Muscle of leg (tissue), 11 donors: ENCODE measurements around the gene IL17RB. TPM values are rescaled to one million over a fixed set of nuclear protein-coding genes. Genes with fewer than 3 reads are reported as not detected.

ENCODE experiments used
- DNase-seq: peaks from one replicate; pipeline ENCODE4 v3.0.0; 2013
- H3K27ac ChIP-seq: one replicate; pipeline ENCODE4 v1.5.1; 2013; ENCODE audit warnings: mild to moderate bottlenecking, low read length, control low read depth
- H3K27me3 ChIP-seq: one replicate; pipeline ENCODE4 v1.6.1; 2013; ENCODE audit warnings: low read length; ENCODE audit not compliant: control insufficient read depth, insufficient read depth
- H3K36me3 ChIP-seq: one replicate; pipeline ENCODE4 v1.6.1; 2013; ENCODE audit warnings: low read length; ENCODE audit not compliant: control insufficient read depth, insufficient read depth
- H3K4me1 ChIP-seq: one replicate; pipeline ENCODE4 v1.6.1; 2013; ENCODE audit warnings: low read length; ENCODE audit not compliant: control insufficient read depth, insufficient read depth
- H3K4me3 ChIP-seq: one replicate; pipeline ENCODE4 v1.5.1; 2013; ENCODE audit warnings: low read length, control low read depth
- H3K9me3 ChIP-seq: replicated peaks from 2 replicates; pipeline ENCODE4 v1.6.1; 2013; ENCODE audit warnings: low read depth, low read length; ENCODE audit not compliant: control insufficient read depth
- WGBS: methylation state at CpG from one replicate; pipeline ENCODE4 v1.1.5; 2013; ENCODE audit warnings: missing lambda C conversion rate; ENCODE audit not compliant: insufficient coverage; 5-methylcytosine and 5-hydroxymethylcytosine counted together
- polyA plus RNA-seq, 8 donors: library from polyadenylated mRNA; unstranded; fragments of 120-200 nt; gene quantifications; one replicate each; pipeline versions ENCODE4 v1.2.1 to v1.2.3, GENCODE V29; 2013; ENCODE audit warnings: inconsistent platforms in 1 of 8, low replicate concordance in 1 of 8; ENCODE audit not compliant: insufficient read length in 8 of 8, insufficient read depth in 1 of 8
- total RNA-seq: library from RNA; stranded (reverse); fragments of 120-200 nt; gene quantifications from one replicate; pipeline ENCODE4 v1.2.4, GENCODE V29; 2013

The IL17RB gene
- total and polyA plus RNA-seq, 9 donors, result 0.93 to 4.5 (median 3.4) TPM

DNA sequence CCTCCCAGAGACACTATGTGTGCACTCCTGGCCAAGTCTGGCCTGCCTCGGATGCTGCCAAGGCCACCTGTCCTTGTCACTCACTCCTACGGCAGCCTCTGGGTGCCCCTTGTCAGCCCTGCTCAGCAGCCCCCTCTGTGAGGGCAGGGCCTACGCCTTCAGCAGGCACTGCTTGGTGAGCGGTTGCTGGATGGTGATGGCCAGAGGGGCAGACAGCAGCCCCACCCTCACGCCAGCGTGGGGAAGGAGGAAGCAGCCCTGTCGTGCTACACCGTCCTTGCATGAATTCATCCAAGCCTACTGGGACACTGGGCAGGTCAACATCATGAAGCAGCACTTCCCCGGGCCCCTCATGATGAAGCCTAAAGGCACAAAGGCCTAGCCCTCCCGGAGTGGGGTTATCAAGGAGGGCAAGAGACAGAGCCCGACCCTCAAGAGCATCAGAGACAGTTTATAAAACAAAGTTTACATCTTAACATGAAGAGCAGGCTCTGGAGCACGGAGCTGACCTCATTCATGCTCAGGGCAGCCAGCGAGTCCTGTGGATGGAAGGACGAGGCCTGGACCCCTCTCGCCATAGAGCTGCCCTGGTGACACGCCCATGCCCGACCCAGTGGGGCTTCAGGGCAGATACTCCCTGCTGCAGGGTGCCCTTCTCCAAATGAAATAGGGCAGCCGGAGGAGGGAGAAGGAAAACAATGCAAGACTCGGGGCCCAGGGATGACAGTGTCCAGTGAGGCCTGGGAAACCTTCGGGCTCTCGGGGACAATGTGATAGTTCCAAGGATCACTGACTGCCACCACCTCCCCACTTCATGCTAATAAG is 25.4 kb upstream of the IL17RB start:
- Histone ChIP-seq H3K9me3 (no peaks in the 10 kb centered on the region), H3K27me3 (no peaks in the 10 kb centered on the region), H3K36me3 (no peaks in the 10 kb centered on the region), H3K4me3 (no peak overlapping the region), H3K27ac (peak overlapping the region; percentile 20), H3K4me1 (peaks cover 28% of the 10 kb centered on the region)
- WGBS, result 80% methylated on average over 18 of the region's 21 CpGs
- peak; percentile 79 for DNase-seq

- 56% methylated on average over 1 of the region's 5 CpGs for WGBS
- Histone ChIP-seq H3K36me3 (no peaks in the 10 kb centered on the region), H3K4me3 (no peak overlapping the region), H3K27ac (peak overlapping the region; percentile 20), H3K9me3 (no peaks in the 10 kb centered on the region), H3K4me1 (peaks cover 28% of the 10 kb centered on the region), H3K27me3 (no peaks in the 10 kb centered on the region)
- DNase-seq, result peak; percentile 33
These were observed 24.7 kb upstream of the IL17RB start for GRCh38 chr3:53821631-53822121.

DNA sequence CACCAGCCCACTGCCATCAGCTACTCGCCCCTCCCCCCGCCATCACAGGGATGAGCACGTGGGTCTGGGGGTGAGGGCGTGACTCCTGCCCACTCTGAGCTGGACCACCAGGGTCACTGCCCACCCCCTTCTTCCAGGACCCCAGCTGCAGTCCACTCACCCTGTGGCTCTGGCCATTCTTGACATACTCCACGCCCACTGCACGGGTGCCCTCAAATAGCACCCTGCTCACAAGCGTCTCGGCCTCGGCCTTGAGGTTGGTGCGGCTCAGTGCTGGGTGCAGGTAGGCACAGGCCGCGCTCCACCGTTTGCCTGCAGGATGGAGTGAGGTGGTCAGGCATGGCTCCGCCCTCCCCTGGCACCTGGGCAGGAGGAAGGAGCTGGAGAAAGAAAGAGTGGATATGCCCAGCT is 24.0 kb upstream of the IL17RB start:
- WGBS, result 93% methylated on average over 12 of the region's 14 CpGs

DNA sequence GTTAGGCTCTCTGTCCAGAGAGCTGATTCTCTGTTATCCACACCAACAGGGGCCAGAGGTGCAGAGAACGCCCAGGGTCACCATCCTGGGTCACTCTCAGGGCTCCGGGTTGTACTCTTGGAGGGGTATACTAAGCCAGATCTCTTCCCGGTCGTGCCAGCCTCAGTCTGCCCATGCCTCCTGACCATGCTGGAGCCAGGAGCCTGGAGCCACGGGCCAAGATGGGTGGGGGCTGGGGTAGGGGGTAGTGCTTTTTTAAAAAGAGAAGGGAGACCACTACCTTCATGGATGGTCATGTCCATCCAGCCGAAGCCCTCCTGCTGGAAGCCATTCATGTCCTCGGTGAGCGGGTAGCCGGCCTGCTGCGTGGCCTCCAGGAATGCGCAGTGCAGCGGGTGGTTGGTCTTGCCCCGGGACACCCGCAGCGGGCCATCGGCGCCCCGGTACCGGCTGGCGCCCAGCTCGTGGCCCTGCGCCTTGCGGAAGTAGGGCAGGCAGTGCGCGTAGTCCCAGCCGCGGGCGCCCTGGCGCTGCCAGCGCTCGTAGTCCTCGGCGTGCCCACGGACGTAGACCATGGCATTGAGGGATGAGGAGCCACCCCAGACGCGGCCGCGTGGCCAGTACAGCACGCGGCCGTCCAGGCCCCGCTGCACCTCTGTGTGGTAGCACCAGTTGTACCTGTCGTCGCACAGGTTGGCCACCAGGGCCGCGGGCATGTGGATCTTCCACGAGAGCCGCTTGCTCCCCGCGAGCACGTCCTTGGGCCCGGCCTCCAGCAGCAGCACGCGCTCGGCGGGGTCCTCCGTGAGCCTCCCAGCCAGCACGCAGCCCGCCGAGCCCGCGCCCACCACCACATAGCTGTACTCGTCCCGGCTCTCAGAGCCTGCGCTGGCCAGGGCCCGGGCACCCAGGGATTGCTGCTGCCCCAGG is 23.1 kb upstream of the IL17RB start:
- DNase-seq, result no peak
- no peak overlapping the region for H3K4me3 ChIP-seq
- H3K4me1 ChIP-seq, result peaks cover 28% of the 10 kb centered on the region
- H3K27ac ChIP-seq, result no peak overlapping the region
- H3K27me3 ChIP-seq, result no peaks in the 10 kb centered on the region
- WGBS, result 96% methylated on average over 66 of the region's 67 CpGs
- no peaks in the 10 kb centered on the region for H3K9me3 ChIP-seq
- no peaks in the 10 kb centered on the region for H3K36me3 ChIP-seq

More for the DNA sequence above, 24.0 kb upstream of the IL17RB start:
- DNase-seq, result no peak
- no peaks in the 10 kb centered on the region for H3K9me3 ChIP-seq
- no peak overlapping the region for H3K27ac ChIP-seq
- H3K4me3 ChIP-seq, result no peak overlapping the region
- H3K4me1 ChIP-seq, result peaks cover 28% of the 10 kb centered on the region
- no peaks in the 10 kb centered on the region for H3K27me3 ChIP-seq
- no peaks in the 10 kb centered on the region for H3K36me3 ChIP-seq

- no peak for DNase-seq
- Histone ChIP-seq H3K36me3 (no peaks in the 10 kb centered on the region), H3K27me3 (no peaks in the 10 kb centered on the region), H3K4me3 (no peak overlapping the region), H3K27ac (no peak overlapping the region), H3K9me3 (no peaks in the 10 kb centered on the region), H3K4me1 (peaks cover 28% of the 10 kb centered on the region)
- WGBS, result 35% methylated on average over 5 of the region's 10 CpGs
These were observed 22.3 kb upstream of the IL17RB start for GRCh38 chr3:53823956-53824657.

- peaks cover 25% of the 10 kb centered on the region for H3K4me1 ChIP-seq
- no peaks in the 10 kb centered on the region for H3K27me3 ChIP-seq
- H3K4me3 ChIP-seq, result no peak overlapping the region
- DNase-seq, result no peak
- no peaks in the 10 kb centered on the region for H3K36me3 ChIP-seq
- H3K27ac ChIP-seq, result no peak overlapping the region
- no peaks in the 10 kb centered on the region for H3K9me3 ChIP-seq
- WGBS, result 78% methylated on average over 1 of the region's 4 CpGs
These were observed 21.6 kb upstream of the IL17RB start for GRCh38 chr3:53824795-53825194.

- Histone ChIP-seq H3K9me3 (no peaks in the 10 kb centered on the region), H3K27me3 (no peaks in the 10 kb centered on the region), H3K4me1 (peaks cover 14% of the 10 kb centered on the region), H3K36me3 (no peaks in the 10 kb centered on the region), H3K4me3 (no peak overlapping the region), H3K27ac (no peak overlapping the region)
- WGBS, result no CpG with 5 or more reads among the region's 1 CpG
- DNase-seq, result no peak
These were observed 20.3 kb upstream of the IL17RB start for GRCh38 chr3:53826048-53826447.

GRCh38 chr3:53828581-53828980 is 17.8 kb upstream of the IL17RB start:
- WGBS, result no CpG with 5 or more reads among the region's 1 CpG
- no peaks in the 10 kb centered on the region for H3K4me1 ChIP-seq

DNA sequence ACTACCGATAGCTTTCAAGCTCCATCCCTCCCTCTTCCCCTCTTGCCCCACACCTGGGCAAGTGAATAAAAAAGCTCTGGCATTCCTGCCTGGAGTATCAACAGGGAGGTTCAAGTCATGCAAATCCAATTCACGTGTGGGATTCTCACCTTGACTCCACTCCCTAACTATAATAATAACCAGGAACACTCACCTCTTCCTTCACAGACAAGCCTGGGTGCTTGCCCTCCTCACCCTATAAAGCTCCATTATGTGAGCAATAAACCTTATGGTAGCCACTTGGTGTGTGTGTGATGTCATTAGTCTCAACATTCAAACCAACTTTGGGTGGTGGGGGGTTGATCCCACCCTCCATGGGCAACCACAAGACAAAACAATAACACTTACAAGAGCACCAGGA is 16.8 kb upstream of the IL17RB start:
- no peaks in the 10 kb centered on the region for H3K27me3 ChIP-seq
- 92% methylated on average over 1 of the region's 2 CpGs for WGBS
- no peaks in the 10 kb centered on the region for H3K36me3 ChIP-seq
- DNase-seq, result no peak
- no peak overlapping the region for H3K4me3 ChIP-seq
- H3K9me3 ChIP-seq, result no peaks in the 10 kb centered on the region
- no peak overlapping the region for H3K27ac ChIP-seq
- no peaks in the 10 kb centered on the region for H3K4me1 ChIP-seq

More at GRCh38 chr3:53828581-53828980, 17.8 kb upstream of the IL17RB start:
- H3K4me3 ChIP-seq, result no peak overlapping the region
- H3K9me3 ChIP-seq, result no peaks in the 10 kb centered on the region
- no peaks in the 10 kb centered on the region for H3K27me3 ChIP-seq
- H3K27ac ChIP-seq, result no peak overlapping the region
- DNase-seq, result no peak
- no peaks in the 10 kb centered on the region for H3K36me3 ChIP-seq
